Left cardiac atrium (tissue), 4 donors: Measurements from ENCODE around the gene KRT77. TPM values are rescaled to one million over a fixed set of nuclear protein-coding genes. Genes with fewer than 3 reads are reported as not detected.
"Not testable (repeated sequence)": the region's sequence is repeated elsewhere in the genome, so short reads cannot be mapped to it uniquely, and the experiment has no call there.

Source experiments
- ATAC-seq, 2 donors: fragments of 200-7000 bp; cut with Tn5 transposase; one replicate each; pipeline ENCODE4 v1.9.1; 2020; ENCODE audit warnings: mild to moderate bottlenecking in 2 of 2, moderate library complexity in 2 of 2
- DNase-seq: peaks from one replicate; pipeline ENCODE4 v3.0.0-alpha.2; 2020
- intact Hi-C, 2 donors: fragments of 100-400 bp; cut with DNase I; formaldehyde crosslinking; loops; one replicate each; pipeline versions ENCODE4 v1.14.1 to v1.15.1; 2022 to 2023
- total RNA-seq, 2 donors: library from RNA; stranded (reverse); fragmentation: NEBNext Ultra II Directional; extraction: Animal tissue kit (Norgen Biotek cat#: 25700); gene quantifications; one replicate each; pipeline ENCODE4 v1.2.1, GENCODE V29; 2021
- donor health status: DM: no; HTN: yes; CAD: no.
- donor health status: DM: no; HTN: yes; CAD: no; lungs with severe emphysema.
- donor health status: DM: yes; HTN: yes; CAD: no.
- donor health status: Dilated cardiomyopathy.

KRT77 gene
- total RNA-seq, 2 donors from 2014 or later = not detected

- ATAC-seq (no peak), DNase-seq (no peak)
- intact Hi-C loops = no loop called here
These were observed 23.7 kb upstream of the KRT77 start for GRCh38 chr12:52727037-52727436.

GRCh38 chr12:52726451-52726850, 23.1 kb upstream of the KRT77 start:
- ATAC-seq (no peak), DNase-seq (no peak)
- intact Hi-C loops = no loop called here

- DNase-seq = no peak
- intact Hi-C loops = no loop called here
- no peak for ATAC-seq
These were observed 21.1 kb upstream of the KRT77 start for GRCh38 chr12:52724384-52724783.

- ATAC-seq (no peak), DNase-seq (no peak)
- intact Hi-C loops = no loop called here
These were observed 19.4 kb upstream of the KRT77 start for GRCh38 chr12:52722680-52723079.

GRCh38 chr12:52721838-52722470, 18.6 kb upstream of the KRT77 start:
- intact Hi-C loops = no loop called here
- ATAC-seq = no peak
- DNase-seq = no peak

GRCh38 chr12:52720365-52720886, 17.1 kb upstream of the KRT77 start:
- ATAC-seq (no peak), DNase-seq (no peak)
- intact Hi-C loops = no loop called here

- ATAC-seq (no peak), DNase-seq (no peak)
- intact Hi-C loops = no loop called here
These were observed 12.7 kb upstream of the KRT77 start for GRCh38 chr12:52716061-52716460.

- intact Hi-C loops = no loop called here
- ATAC-seq (no peak), DNase-seq (no peak)
These were observed 12.1 kb upstream of the KRT77 start for GRCh38 chr12:52715416-52715815.

- intact Hi-C loops = no loop called here
- no peak for DNase-seq
- no peak for ATAC-seq
These were observed 11.6 kb upstream of the KRT77 start for GRCh38 chr12:52714887-52715281.

- intact Hi-C loops = no loop called here
- ATAC-seq (peak in 1 of 2 donors; percentile 68), DNase-seq (no peak)
These were observed 10.9 kb upstream of the KRT77 start for GRCh38 chr12:52713960-52714886.

- ATAC-seq, DNase-seq, intact Hi-C loops: not testable (repeated sequence)
These were observed 8.8 kb upstream of the KRT77 start for GRCh38 chr12:52712122-52712521.

- intact Hi-C loops = no loop called here
- no peak for ATAC-seq
- DNase-seq = no peak
These were observed 7.4 kb upstream of the KRT77 start for GRCh38 chr12:52710730-52711129.

GRCh38 chr12:52708010-52708409, 4.7 kb upstream of the KRT77 start:
- DNase-seq = no peak
- no peak for ATAC-seq
- intact Hi-C loops = no loop called here

GRCh38 chr12:52704464-52704863, 1.1 kb upstream of the KRT77 start:
- no peak for ATAC-seq
- no peak for DNase-seq
- intact Hi-C loops = no loop called here

GRCh38 chr12:52703878-52704277, 554 bp upstream of the KRT77 start:
- intact Hi-C loops = no loop called here
- no peak for ATAC-seq
- DNase-seq = no peak

- intact Hi-C loops = no loop called here
- no peak for DNase-seq
- no peak for ATAC-seq
These were observed 986 bp downstream of the KRT77 start for GRCh38 chr12:52702338-52702737.

- intact Hi-C loops = no loop called here
- DNase-seq = no peak
- ATAC-seq = no peak
These were observed 2.0 kb downstream of the KRT77 start for GRCh38 chr12:52701281-52701680.

- intact Hi-C loops = no loop called here
- DNase-seq (no peak), ATAC-seq (peak; percentile 12 to 62)
These were observed 3.4 kb downstream of the KRT77 start for GRCh38 chr12:52699960-52700359.

- intact Hi-C loops = no loop called here
- no peak for DNase-seq
- no peak for ATAC-seq
These were observed 4.0 kb downstream of the KRT77 start for GRCh38 chr12:52699373-52699772.

- peak; percentile 79 to 83 for ATAC-seq
- intact Hi-C loops = no loop called here
- DNase-seq = no peak
These were observed 4.5 kb downstream of the KRT77 start for GRCh38 chr12:52698651-52699340.
